Measurements from ENCODE around the gene GFM2. TPM values are rescaled to one million over a fixed set of nuclear protein-coding genes. Genes with fewer than 3 reads are reported as not detected.

GFM2 gene
- total and polyA plus RNA-seq, 2 of the 13 experiments (the other 11 are each of a cell fraction or from before 2014, with no cell fraction given), result 22.0 to 41.6 TPM

DNA sequence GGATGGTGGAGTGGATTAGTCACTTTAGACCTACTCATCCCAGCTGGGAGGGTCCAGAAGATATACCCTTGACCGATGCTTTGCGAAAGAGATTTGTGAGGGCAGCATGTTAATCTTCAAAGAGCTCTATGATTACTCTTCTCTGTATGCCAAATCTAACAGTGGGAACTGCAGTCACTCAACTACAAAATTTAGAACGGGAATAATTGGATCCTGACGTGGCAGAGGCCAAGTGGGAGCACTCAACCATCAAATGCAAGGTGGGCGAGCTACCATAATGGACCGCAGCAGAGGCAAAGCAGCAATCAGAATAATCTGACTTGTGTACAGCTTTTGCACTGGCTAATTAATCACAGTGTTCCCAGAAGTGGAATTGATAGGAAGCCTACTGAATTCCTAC lies 20.5 kb upstream of the GFM2 start:
- ATAC-seq, result no peak
- H3K79me2 ChIP-seq (ENCODE audit: insufficient read depth, low read length), result no peaks in the 10 kb centered on the region
- no peaks in the 10 kb centered on the region for H3K9me3 ChIP-seq (ENCODE audit: low read length)
- H2AFZ ChIP-seq (ENCODE audit: low read length), result no peak overlapping the region
- no peak overlapping the region for H3K27ac ChIP-seq (ENCODE audit: extremely low read length, insufficient read depth, low read length)
- no TSS peak for BruUV-seq (replicated peaks)
- no peaks in the 10 kb centered on the region for H3K4me1 ChIP-seq (ENCODE audit: insufficient read depth, low read length)
- FAIRE-seq, result no peak
- peaks cover 11 to 74% of the 10 kb centered on the region in 2 experiments for H3K36me3 ChIP-seq (replicated peaks in 1 of 2; ENCODE audit: control insufficient read depth in 1 of 2, insufficient read depth in 2 of 2, low read length in 2 of 2)
- no peaks in the 10 kb centered on the region for H3K27me3 ChIP-seq (ENCODE audit: control insufficient read depth in 1 of 2, insufficient read depth in 2 of 2, low read length in 2 of 2)
- no peak overlapping the region for H3K4me3 ChIP-seq (replicated peaks in 1 of 3; ENCODE audit: insufficient read depth in 1 of 3, low read depth in 2 of 3, low read length in 3 of 3)
- in situ Hi-C loops (cut with HindIII; ENCODE audit: extremely low pct_ligation_motif_present, low pct_unique_long_range_greater_than_20kb) (no loop called here), intact Hi-C loops (cut with micrococcal nuclease; ENCODE audit: unreplicated experiment) (no loop called here)
- no peak for DNase-seq (ENCODE audit: low spot score)
- no peaks in the 10 kb centered on the region for H4K20me1 ChIP-seq (ENCODE audit: insufficient read depth, low read length)
- CTCF ChIA-PET (ENCODE audit: low intra/inter-chr PET ratio, low total read pairs), result no interaction called here
- no peak overlapping the region for H3K4me2 ChIP-seq (ENCODE audit: low read depth, low read length)
- 98% methylated on average over 6 of the region's 6 CpGs for WGBS (ENCODE audit: low lambda C conversion rate)
- no peak for TF ChIP-seq MIXL1 (CRISPR knock-in tag; IDR thresholded peaks at IDR 0.05)
- no peak for TF ChIP-seq GTF3A (CRISPR knock-in tag; conservative IDR thresholded peaks at IDR 0.05)
- TF ChIP-seq HOXA7 (CRISPR knock-in tag; IDR thresholded peaks at IDR 0.05), result no peak
- no peak for TF ChIP-seq ZNF616 (CRISPR knock-in tag; IDR thresholded peaks at IDR 0.05; ENCODE audit: low read depth)
- no peak for TF ChIP-seq MIER2 (CRISPR knock-in tag; IDR thresholded peaks at IDR 0.05)
- no peak overlapping the region for H3K9ac ChIP-seq (ENCODE audit: insufficient read depth, low read depth, low read length)
- POLR2A ChIA-PET, result no interaction called here

DNA sequence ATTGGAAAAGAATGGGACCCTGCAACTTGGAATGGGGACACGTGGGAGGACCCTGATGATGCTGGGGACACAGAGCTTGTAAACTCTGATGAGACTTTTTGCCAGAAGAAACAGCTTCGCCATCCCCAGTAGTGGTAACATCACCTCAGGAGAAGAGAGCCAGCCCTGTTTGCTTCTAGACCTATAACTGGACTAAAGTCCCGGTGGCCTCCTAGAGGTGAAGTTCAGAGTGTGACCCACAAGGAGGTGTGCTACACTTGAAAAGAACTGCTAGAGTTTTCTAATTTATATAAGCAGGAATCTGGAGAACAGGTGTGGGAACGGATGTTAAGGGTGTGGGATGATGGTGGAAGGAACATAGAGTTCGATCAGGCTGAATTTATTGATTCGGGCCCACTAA lies 19.9 kb upstream of the GFM2 start:
- WGBS (ENCODE audit: low lambda C conversion rate), result 100% methylated on average over 4 of the region's 6 CpGs
- Histone ChIP-seq H3K27ac (ENCODE audit: extremely low read length, insufficient read depth, low read length) (no peak overlapping the region), H3K4me1 (ENCODE audit: insufficient read depth, low read length) (no peaks in the 10 kb centered on the region), H3K27me3 (ENCODE audit: control insufficient read depth in 1 of 2, insufficient read depth in 2 of 2, low read length in 2 of 2) (no peaks in the 10 kb centered on the region), H3K36me3 (replicated peaks in 1 of 2; ENCODE audit: control insufficient read depth in 1 of 2, insufficient read depth in 2 of 2, low read length in 2 of 2) (peaks cover 8 to 69% of the 10 kb centered on the region in 2 experiments), H3K79me2 (ENCODE audit: insufficient read depth, low read length) (no peaks in the 10 kb centered on the region), H3K4me3 (replicated peaks in 1 of 3; ENCODE audit: insufficient read depth in 1 of 3, low read depth in 2 of 3, low read length in 3 of 3) (no peak overlapping the region), H3K4me2 (ENCODE audit: low read depth, low read length) (no peak overlapping the region), H4K20me1 (ENCODE audit: insufficient read depth, low read length) (no peaks in the 10 kb centered on the region), H3K9ac (ENCODE audit: insufficient read depth, low read depth, low read length) (no peak overlapping the region), H2AFZ (ENCODE audit: low read length) (no peak overlapping the region), H3K9me3 (ENCODE audit: low read length) (no peaks in the 10 kb centered on the region)
- intact Hi-C loops (cut with micrococcal nuclease; ENCODE audit: unreplicated experiment), result no loop called here
- BruUV-seq (replicated peaks), result no TSS peak
- no peak for FAIRE-seq
- ChIA-PET POLR2A (no interaction called here), CTCF (ENCODE audit: low intra/inter-chr PET ratio, low total read pairs) (no interaction called here)
- peak; percentile 44; the same call in 1 of the 3 replicates for ATAC-seq
- no peak for DNase-seq (ENCODE audit: low spot score)
- in situ Hi-C loops (cut with HindIII; ENCODE audit: extremely low pct_ligation_motif_present, low pct_unique_long_range_greater_than_20kb), result no loop called here
- TF ChIP-seq ZNF557 (CRISPR knock-in tag; IDR thresholded peaks at IDR 0.05), result no peak
- TF ChIP-seq, protein P1, sequence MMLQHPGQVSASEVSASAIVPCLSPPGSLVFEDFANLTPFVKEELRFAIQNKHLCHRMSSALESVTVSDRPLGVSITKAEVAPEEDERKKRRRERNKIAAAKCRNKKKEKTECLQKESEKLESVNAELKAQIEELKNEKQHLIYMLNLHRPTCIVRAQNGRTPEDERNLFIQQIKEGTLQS (CRISPR knock-in tag; IDR thresholded peaks at IDR 0.05), result no peak
- TF ChIP-seq ZNF333 (CRISPR knock-in tag; IDR thresholded peaks at IDR 0.05; ENCODE audit: borderline replicate concordance), result no peak
- TF ChIP-seq SRSF4 (IDR thresholded peaks at IDR 0.05; ENCODE audit: low read depth, low read length, poor library complexity, severe bottlenecking), result no peak
- no peak for TF ChIP-seq KDM1A (CRISPR knock-in tag; IDR thresholded peaks at IDR 0.05)
- TF ChIP-seq TMF1 (CRISPR knock-in tag; IDR thresholded peaks at IDR 0.05; ENCODE audit: low read depth), result no peak
- TF ChIP-seq SP1 (IDR thresholded peaks at IDR 0.05), result no peak
- TF ChIP-seq SP1 (CRISPR knock-in tag; IDR thresholded peaks at IDR 0.05), result no peak
- TF ChIP-seq NFE2L1 (CRISPR knock-in tag; IDR thresholded peaks at IDR 0.05; ENCODE audit: borderline replicate concordance), result no peak
- no peak for TF ChIP-seq ZBTB7B (CRISPR knock-in tag; IDR thresholded peaks at IDR 0.05)
- TF ChIP-seq, protein P2, sequence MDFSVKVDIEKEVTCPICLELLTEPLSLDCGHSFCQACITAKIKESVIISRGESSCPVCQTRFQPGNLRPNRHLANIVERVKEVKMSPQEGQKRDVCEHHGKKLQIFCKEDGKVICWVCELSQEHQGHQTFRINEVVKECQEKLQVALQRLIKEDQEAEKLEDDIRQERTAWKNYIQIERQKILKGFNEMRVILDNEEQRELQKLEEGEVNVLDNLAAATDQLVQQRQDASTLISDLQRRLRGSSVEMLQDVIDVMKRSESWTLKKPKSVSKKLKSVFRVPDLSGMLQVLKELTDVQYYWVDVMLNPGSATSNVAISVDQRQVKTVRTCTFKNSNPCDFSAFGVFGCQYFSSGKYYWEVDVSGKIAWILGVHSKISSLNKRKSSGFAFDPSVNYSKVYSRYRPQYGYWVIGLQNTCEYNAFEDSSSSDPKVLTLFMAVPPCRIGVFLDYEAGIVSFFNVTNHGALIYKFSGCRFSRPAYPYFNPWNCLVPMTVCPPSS (IDR thresholded peaks at IDR 0.05), result no peak
